MM.1S (cell line): Measurements from ENCODE around the gene WDR6.

Source experiments
- DNase-seq: peaks from one replicate; pipeline ENCODE4 v3.0.0-alpha.2; 2015
- H2AFZ ChIP-seq: fragments of 300-600 bp; sonication (generic); 2 replicates; pipeline ENCODE4 v1.6.0; 2016; ENCODE audit warnings: antibody characterized with exemption, low read length
- H3F3A ChIP-seq: fragments of 300-600 bp; sonication (generic); 2 replicates; pipeline ENCODE4 v1.6.1; 2016; ENCODE audit warnings: mild to moderate bottlenecking, antibody characterized with exemption, low read length, moderate library complexity, mixed read lengths; ENCODE audit not compliant: insufficient read depth
- H3K27ac ChIP-seq: fragments of 300-600 bp; sonication (generic); 2 replicates; pipeline ENCODE4 v1.5.1; 2016; ENCODE audit warnings: mild to moderate bottlenecking, low read length
- H3K27me3 ChIP-seq: fragments of 300-600 bp; sonication (generic); replicated peaks from 2 replicates; pipeline ENCODE4 v1.6.0; 2016; ENCODE audit warnings: low read length; ENCODE audit not compliant: insufficient read depth
- H3K36me3 ChIP-seq: fragments of 300-600 bp; sonication (generic); replicated peaks from 2 replicates; pipeline ENCODE4 v1.6.1; 2016; ENCODE audit warnings: mild to moderate bottlenecking, low read length, mixed read lengths; ENCODE audit not compliant: insufficient read depth
- H3K4me1 ChIP-seq: fragments of 300-600 bp; sonication (generic); 2 replicates; pipeline ENCODE4 v1.6.1; 2016; ENCODE audit warnings: low read length, mixed read lengths
- H3K4me2 ChIP-seq: fragments of 300-600 bp; sonication (generic); 2 replicates; pipeline ENCODE4 v1.6.0; 2016; ENCODE audit warnings: low read depth, low read length
- H3K4me3 ChIP-seq: fragments of 300-600 bp; sonication (generic); 2 replicates; pipeline ENCODE4 v1.5.1; 2016; ENCODE audit warnings: low read length, mixed read lengths
- H3K79me2 ChIP-seq: fragments of 300-600 bp; sonication (generic); 2 replicates; pipeline ENCODE4 v1.6.1; 2016; ENCODE audit warnings: mixed run types, low read length, mixed read lengths
- H3K9ac ChIP-seq: fragments of 300-600 bp; sonication (generic); 2 replicates; pipeline ENCODE4 v1.6.1; 2016; ENCODE audit warnings: low read length, mixed read lengths
- H3K9me2 ChIP-seq: fragments of 300-600 bp; sonication (generic); replicated peaks from 2 replicates; pipeline ENCODE4 v1.6.1; 2016; ENCODE audit warnings: mild to moderate bottlenecking, low read length, mixed read lengths; ENCODE audit not compliant: insufficient read depth
- H3K9me3 ChIP-seq: fragments of 300-600 bp; sonication (generic); replicated peaks from 2 replicates; pipeline ENCODE4 v1.6.1; 2016; ENCODE audit warnings: mild to moderate bottlenecking, low read length, mixed read lengths; ENCODE audit not compliant: insufficient read depth
- H4K20me1 ChIP-seq: fragments of 300-600 bp; sonication (generic); 2 replicates; pipeline ENCODE4 v1.6.1; 2016; ENCODE audit warnings: mild to moderate bottlenecking, low read length, moderate library complexity, mixed read lengths; ENCODE audit not compliant: insufficient read depth
- CTCF ChIP-seq: fragments of 300-600 bp; sonication (generic); IDR thresholded peaks from 2 replicates; pipeline ENCODE4 v1.5.1; 2016; ENCODE audit warnings: antibody characterized with exemption, low read length, mixed read lengths
- EZH2 ChIP-seq: fragments of 300-600 bp; sonication (generic); optimal IDR thresholded peaks from 2 replicates; pipeline ENCODE3; 2017; ENCODE audit warnings: low read depth, mild to moderate bottlenecking, antibody characterized with exemption, low read length, mixed read lengths
- EZH2phosphoT487 ChIP-seq: fragments of 300-600 bp; sonication (generic); IDR thresholded peaks from 2 replicates; pipeline ENCODE4 v1.6.1; 2018; ENCODE audit warnings: antibody characterized with exemption, low read length

Gene WDR6

GRCh38 chr3:48996640-48997039 is 10.6 kb upstream of the WDR6 start:
- Histone ChIP-seq H3K27me3 (no peaks in the 10 kb centered on the region), H4K20me1 (no peaks in the 10 kb centered on the region), H3K4me3 (no peak overlapping the region), H2AFZ (no peak overlapping the region), H3K36me3 (no peaks in the 10 kb centered on the region), H3K9ac (no peak overlapping the region), H3K79me2 (peaks cover 21% of the 10 kb centered on the region), H3K4me2 (no peak overlapping the region), H3K9me2 (no peaks in the 10 kb centered on the region), H3F3A (no peaks in the 10 kb centered on the region), H3K4me1 (peaks cover 3% of the 10 kb centered on the region), H3K27ac (no peak overlapping the region), H3K9me3 (no peaks in the 10 kb centered on the region)
- no peak for DNase-seq
- TF ChIP-seq EZH2phosphoT487 = no peak
- no peak for TF ChIP-seq EZH2
- TF ChIP-seq CTCF = no peak

GRCh38 chr3:48997102-48997635 is 10.0 kb upstream of the WDR6 start:
- H3K9me3 ChIP-seq = no peaks in the 10 kb centered on the region
- no peak overlapping the region for H3K4me2 ChIP-seq
- H3K27me3 ChIP-seq = no peaks in the 10 kb centered on the region
- TF ChIP-seq EZH2 = no peak
- TF ChIP-seq CTCF = no peak
- H3K36me3 ChIP-seq = no peaks in the 10 kb centered on the region
- H2AFZ ChIP-seq = no peak overlapping the region
- no peak for DNase-seq
- H3K9me2 ChIP-seq = no peaks in the 10 kb centered on the region
- no peak overlapping the region for H3K4me3 ChIP-seq
- H3K4me1 ChIP-seq = no peaks in the 10 kb centered on the region
- H3K79me2 ChIP-seq = peaks cover 16% of the 10 kb centered on the region
- H3K27ac ChIP-seq = no peak overlapping the region
- H3K9ac ChIP-seq = no peak overlapping the region
- H4K20me1 ChIP-seq = no peaks in the 10 kb centered on the region
- H3F3A ChIP-seq = no peaks in the 10 kb centered on the region

- Histone ChIP-seq H3K4me3 (no peak overlapping the region), H3K9ac (no peak overlapping the region), H4K20me1 (no peaks in the 10 kb centered on the region), H3K27me3 (no peaks in the 10 kb centered on the region), H3K9me2 (no peaks in the 10 kb centered on the region), H2AFZ (no peak overlapping the region), H3K79me2 (peaks cover 10% of the 10 kb centered on the region; the same call in 1 of the 2 replicates), H3K4me2 (no peak overlapping the region), H3K36me3 (no peaks in the 10 kb centered on the region), H3K9me3 (no peaks in the 10 kb centered on the region), H3K4me1 (no peaks in the 10 kb centered on the region), H3F3A (no peaks in the 10 kb centered on the region), H3K27ac (no peak overlapping the region)
- DNase-seq = no peak
- no peak for TF ChIP-seq CTCF
- no peak for TF ChIP-seq EZH2
- TF ChIP-seq EZH2phosphoT487 = no peak
These were observed 9.2 kb upstream of the WDR6 start for GRCh38 chr3:48997714-48998637.
